ENCODE measurements around the gene TC2N.
"Not testable (repeated sequence)": the region's sequence is repeated elsewhere in the genome, so short reads cannot be mapped to it uniquely, and the experiment has no call there.

The TC2N gene

DNA sequence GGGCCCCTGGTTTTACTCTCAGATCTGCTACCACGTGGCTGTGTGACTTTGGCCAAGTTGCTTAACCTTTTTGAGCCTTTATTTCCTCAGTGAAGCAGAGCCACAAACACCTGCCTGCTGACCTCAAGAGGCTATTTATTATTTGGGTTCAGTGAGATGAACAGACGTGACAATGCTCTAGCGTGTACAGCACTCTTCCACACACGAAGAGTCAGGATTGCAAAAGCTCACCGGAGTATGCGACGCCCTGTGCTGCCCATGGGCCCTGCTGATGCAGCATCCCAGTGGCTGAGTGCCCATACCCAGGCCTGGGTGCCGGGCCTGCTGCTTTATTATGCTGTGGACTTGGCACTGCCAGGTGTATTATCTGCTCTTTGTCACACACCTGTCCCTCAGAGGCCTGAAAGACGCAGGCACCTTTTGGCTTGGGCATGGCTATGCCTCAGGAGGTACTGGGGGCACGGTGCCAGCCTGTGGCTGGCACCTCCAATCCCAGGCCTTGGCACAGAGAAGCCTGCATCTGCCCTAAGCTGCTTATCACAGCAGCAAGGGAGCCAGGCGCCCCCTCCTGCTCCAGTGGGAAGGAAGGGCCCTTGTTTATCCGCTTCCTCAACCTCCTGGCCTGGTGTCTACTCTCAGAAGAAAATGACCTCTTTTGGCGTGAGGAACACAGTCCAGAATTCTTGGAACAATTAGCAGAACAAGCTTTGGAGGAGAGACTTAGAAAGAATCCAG is 22.3 kb upstream of the TC2N start:
- no peak for DNase-seq (ENCODE audit: low read depth, low spot score)

DNA sequence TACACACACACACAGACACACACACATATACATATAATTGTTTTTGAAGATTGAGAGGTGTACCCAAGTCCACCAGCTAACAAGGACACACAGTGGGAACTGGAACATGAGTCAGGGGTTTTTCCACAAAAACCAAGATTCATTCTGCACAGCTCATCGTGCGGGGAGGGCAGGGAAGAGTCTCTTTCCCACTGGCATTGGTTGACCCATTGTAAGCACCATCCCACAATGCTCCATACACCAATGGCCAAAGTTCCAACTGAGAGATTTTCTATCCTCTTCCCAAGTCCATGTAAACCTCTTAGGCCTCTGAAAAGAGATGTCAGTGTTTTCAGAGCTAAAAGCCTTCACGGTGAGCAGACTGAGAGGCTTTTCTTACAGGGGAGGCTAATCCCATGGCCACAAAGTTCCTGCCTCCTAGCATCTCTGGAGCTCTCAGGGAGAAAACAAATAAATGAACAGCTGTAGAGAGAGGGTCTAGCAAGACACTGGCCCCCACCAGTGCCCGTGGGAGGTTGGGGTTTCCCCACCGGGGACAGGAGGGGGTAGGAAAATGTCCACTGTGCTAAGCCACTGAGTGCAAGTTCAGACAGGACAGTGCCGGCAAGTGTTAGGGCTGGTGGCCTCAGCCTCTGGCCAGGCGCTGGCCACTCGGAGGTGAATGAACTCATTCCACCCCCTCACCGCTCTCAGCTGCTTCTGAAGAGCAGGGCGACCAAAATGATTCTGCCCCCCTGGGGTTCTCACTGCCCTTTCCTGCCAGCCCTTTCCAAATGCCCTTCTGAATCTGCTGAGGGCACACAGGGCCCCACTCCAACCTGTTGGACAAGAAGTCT is 21.5 kb upstream of the TC2N start:
- DNase-seq (ENCODE audit: low read depth, low spot score) = no peak

GRCh38 chr14:91886961-91887360 is 19.6 kb upstream of the TC2N start:
- DNase-seq (ENCODE audit: low read depth, low spot score) = no peak

DNA sequence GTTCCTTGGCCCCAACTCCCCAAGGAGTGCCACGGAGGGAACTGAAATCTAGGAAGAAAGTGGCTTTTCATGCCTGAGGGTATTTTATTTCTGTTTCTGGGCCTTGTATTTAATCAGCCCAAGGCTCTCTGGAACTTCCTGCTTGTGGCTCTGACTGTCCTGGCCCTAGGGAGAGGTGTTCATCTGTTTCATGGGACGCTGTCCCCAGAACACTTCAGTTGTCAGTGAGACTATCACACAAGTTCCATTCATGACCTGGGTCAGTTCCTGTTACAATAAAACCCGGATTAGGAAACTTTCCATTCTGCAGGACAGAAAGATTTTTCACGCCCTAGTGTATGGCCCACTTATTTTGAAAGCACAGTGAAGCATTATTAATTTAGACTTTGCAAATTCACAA is 18.5 kb upstream of the TC2N start:
- no peak for DNase-seq (ENCODE audit: low read depth, low spot score)

DNA sequence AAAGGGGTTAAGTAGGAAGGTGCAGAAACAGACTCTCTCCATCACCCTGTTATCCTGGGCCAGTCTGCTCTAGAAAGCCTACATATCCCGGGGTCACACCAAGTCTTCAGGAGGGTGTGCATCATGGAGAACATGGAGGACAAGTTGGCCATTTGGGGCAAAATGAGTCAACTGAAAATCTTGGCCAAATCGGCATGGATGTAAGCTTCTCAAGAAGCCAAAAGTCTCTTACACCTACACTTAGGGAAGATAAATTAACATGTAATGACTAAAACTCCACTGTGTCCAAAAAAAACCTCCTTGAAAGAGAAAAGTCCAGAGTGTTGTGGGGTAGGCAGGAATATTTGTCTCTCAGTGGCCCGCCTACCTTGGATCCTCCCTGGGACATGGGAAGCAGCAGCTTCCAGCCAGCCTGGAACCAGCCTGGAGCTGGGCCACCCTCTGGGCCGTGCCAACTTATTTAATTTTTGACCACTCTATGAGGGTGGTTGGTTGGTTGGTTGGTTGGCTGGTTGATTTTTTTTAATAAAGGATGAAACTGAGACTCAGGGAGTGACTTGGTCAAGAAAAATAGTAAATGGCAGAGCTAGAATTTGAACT is 17.9 kb upstream of the TC2N start:
- no peak for DNase-seq (ENCODE audit: low read depth, low spot score)

GRCh38 chr14:91884664-91885063 is 17.3 kb upstream of the TC2N start:
- DNase-seq (ENCODE audit: low read depth, low spot score) = no peak

GRCh38 chr14:91883753-91884152 is 16.4 kb upstream of the TC2N start:
- no peak for DNase-seq (ENCODE audit: low read depth, low spot score)

- DNase-seq (ENCODE audit: low read depth, low spot score) = no peak
These were observed 15.4 kb upstream of the TC2N start for GRCh38 chr14:91882776-91883175.

- no peak for DNase-seq (ENCODE audit: low read depth, low spot score)
These were observed 15.0 kb upstream of the TC2N start for GRCh38 chr14:91882369-91882768.

- no peak for DNase-seq (ENCODE audit: low read depth, low spot score)
These were observed 11.9 kb upstream of the TC2N start for GRCh38 chr14:91879196-91879595.

- DNase-seq (ENCODE audit: low read depth, low spot score) = no peak
These were observed 10.9 kb upstream of the TC2N start for GRCh38 chr14:91878274-91878673.

GRCh38 chr14:91877376-91877915 is 10.1 kb upstream of the TC2N start:
- DNase-seq (ENCODE audit: low read depth, low spot score) = no peak

DNA sequence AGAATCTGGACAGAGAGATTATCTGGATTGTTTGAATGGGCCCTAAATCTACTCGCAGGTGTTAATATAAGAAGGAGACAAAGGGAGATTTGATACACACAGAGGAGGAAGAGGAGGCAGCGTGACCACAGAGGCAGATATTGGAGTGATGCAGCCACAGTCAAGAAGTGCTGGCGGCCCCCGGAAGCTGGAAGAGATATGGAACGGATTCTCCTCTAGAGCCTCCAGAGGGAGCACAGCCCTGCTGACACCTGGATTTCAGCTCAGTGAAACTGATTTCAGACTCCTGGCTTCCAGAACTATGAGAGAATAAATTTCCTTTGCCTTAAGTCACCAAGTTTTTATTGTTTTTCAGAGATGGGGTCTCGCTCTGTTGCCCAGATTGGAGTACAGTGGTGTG is 9.2 kb upstream of the TC2N start:
- no peak for DNase-seq (ENCODE audit: low read depth, low spot score)

DNA sequence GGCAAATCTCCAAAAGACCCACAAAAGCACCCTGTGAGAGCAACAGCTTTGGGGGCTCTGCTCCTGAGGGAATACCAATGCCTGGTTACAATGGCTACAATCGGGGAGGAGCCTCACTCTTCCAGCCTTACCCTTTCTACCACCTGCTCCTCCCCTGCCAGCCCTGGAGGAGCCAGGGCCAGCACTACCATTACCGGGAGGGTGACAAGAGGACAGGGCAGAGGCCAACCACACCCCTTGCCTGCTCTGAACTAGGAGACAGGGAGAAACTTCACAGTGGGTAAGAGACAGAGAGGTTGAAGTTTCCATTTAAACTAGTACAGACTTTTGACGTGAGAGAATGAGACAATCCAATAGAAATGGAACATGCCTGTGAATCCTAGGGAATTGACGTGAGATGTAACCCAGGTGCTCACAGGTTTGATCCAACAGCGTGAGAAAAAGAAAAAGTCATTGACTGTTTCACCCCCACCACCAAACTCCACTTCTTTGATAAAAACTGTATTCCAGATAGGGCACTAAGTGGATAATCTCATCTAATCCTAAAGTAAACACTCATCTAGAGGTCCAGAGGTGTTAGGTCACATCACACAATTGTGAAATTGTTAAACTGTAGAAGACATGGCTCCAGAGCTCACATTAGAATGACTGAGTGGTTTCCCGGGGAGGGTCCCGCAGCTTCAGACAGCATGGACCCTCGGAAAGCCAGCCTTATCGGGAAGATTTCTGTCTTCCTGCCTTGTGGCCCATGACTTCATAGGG is 8.4 kb upstream of the TC2N start:
- no peak for DNase-seq (ENCODE audit: low read depth, low spot score)

DNA sequence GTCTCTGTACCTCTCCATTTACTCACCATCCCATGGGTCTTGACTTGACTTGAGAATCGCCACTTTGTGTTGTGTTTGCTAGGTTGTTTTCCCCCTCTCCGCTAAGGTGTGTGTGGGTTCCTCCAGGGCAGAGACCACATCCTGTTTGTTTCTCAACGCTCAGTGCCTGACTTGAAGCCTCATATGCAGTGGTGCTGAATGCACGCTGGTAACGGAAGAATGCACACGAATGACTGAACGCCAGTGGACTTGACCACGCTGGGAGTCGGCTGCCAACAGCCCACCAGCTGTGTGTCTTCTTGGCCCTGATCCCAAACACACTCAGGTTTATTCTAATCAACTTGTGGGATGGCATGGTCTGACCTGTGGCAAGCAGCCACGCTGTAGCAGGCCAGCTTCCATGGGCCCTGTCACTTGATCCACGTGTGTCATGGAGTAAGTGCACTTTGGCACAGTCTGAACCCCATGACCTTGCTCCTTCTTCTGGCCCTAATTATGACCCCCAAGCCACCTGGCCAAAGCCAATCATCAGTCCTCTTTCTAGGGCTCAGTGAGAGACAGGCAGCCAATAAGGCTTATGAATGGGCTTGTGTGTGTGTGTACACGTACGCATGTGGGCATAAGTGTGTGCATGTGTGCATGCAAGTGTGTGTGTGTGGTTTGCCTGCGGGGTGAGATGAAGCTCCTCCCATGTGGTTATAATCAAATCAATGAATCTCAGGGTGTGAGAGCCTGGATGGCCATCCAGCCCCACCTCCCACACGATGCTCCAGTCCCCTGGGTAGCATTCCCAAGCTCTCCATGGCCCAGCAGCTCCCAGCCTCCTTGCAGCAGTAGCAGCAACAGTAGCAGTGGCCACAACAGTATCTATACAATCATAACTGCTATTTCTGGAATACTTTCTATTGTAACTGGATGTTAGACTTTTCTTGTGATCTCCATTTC is 6.4 kb upstream of the TC2N start:
- peak; percentile 46 for DNase-seq (ENCODE audit: low read depth, low spot score)

DNA sequence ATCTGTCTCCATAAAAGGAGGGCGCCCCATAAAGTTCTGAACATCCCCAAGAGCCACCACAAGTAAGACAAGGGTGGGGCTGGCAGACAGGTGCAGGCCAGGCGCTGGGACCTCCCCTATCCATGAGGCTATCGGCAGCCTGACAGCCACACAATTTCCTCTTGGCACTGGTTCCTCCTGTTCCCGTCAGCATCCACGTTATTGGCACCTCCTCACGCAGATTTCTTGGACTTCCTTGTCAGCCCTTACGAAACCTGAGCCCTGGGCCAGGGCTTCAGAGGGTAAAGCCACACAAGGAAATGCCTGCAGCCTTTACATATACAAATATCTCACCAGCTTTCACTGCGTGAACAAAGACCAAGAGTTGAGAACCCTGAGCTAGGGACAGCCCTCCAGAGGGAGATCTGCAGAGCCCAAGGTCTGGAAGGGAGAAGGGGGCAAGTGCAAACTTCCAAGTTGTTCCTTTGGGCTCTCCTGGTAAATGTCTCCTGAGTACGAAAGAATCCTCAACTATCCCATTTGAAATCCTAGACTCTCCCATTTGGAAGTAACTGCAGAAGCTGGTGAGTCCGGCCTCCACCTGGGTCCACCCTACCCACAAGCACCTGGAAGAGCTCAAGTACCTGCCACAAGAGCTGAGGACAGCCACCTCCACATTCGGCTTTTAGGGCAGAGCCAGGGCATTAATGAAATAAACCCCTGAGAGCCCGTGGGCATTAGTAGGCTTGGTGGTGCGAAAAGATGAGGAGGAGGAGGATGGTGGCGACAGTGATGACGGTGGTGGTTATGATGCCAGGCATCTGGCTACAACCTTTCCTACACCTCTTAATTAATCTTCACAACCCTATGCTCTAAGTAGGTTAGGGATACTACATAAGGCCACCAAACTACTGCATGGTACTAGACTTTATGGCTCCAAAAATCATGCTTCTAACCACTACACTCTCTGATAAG is 5.5 kb upstream of the TC2N start:
- DNase-seq (ENCODE audit: low read depth, low spot score) = no peak

DNA sequence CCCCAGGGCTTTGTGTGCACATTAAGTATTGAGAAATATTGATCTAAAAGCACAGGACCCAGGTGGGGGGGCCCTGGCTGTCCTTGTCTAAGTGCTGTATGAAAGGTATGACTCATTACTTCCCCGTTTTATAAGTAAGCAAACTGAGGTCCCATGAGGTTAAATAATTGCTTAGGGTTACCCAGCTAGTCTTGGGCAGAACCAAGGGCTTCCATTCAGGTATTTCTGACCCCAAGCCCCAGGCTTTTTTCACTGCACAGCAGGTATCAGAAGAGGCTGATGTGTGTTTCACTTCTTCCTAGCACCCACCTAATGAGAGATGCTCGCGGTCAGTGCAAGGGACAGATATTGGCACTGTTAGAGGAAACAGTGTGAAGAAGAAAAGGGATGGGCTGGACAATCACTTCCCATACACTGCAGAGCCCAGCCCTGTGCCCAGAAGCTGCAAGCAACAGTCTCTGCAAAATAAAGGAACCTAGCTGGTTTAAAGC is 4.7 kb upstream of the TC2N start:
- DNase-seq (ENCODE audit: low read depth, low spot score) = no peak

DNA sequence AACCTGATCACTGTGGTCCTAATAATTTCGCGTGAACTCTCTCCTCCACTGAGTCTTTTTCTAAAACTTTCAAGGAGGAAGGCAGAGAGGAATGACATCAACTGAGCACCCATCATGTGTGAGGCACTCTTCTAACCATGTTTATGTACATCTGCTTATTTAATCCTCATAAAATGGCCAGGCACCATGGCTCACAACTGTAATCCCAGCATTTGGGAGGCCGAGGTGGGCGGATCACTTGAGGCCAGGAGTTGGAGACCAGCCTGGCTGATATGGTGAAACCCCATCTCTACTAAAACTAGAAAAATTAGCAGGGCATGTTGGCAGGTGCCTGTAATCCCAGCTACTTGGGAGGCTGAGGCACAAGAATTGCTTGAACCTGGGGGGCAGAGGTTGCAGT is 4.1 kb upstream of the TC2N start:
- DNase-seq (ENCODE audit: low read depth, low spot score) = not testable (repeated sequence)

GRCh38 chr14:91870890-91871289 is 3.6 kb upstream of the TC2N start:
- DNase-seq (ENCODE audit: low read depth, low spot score) = no peak
